ENCODE measurements around the gene CREG1.
"Not testable (repeated sequence)": the region's sequence is repeated elsewhere in the genome, so short reads cannot be mapped to it uniquely, and the experiment has no call there.

Gene CREG1

GRCh38 chr1:167553136-167554027 lies at the start of gene CREG1:
Gene CREG1, minus strand, starts transcription at chr1:167553762.
- DNase-seq (ENCODE audit: low read depth in 2 of 2): peak; percentile 69 to 78

GRCh38 chr1:167602840-167603239 lies 49.3 kb upstream of the CREG1 start:
- DNase-seq (ENCODE audit: low read depth in 2 of 2): no peak

GRCh38 chr1:167601442-167602383 lies 48.2 kb upstream of the CREG1 start:
- no peak for DNase-seq (ENCODE audit: low read depth in 2 of 2)

- DNase-seq (ENCODE audit: low read depth in 2 of 2): no peak
These were observed 46.5 kb upstream of the CREG1 start for GRCh38 chr1:167599957-167600581.

GRCh38 chr1:167594822-167595221 lies 41.3 kb upstream of the CREG1 start:
- DNase-seq (ENCODE audit: low read depth in 2 of 2): no peak

- DNase-seq (ENCODE audit: low read depth in 2 of 2): no peak
These were observed 40.3 kb upstream of the CREG1 start for GRCh38 chr1:167593860-167594259.

GRCh38 chr1:167592475-167592874 lies 38.9 kb upstream of the CREG1 start:
- no peak for DNase-seq (ENCODE audit: low read depth in 2 of 2)

- no peak for DNase-seq (ENCODE audit: low read depth in 2 of 2)
These were observed 34.8 kb upstream of the CREG1 start for GRCh38 chr1:167588361-167588760.

GRCh38 chr1:167587872-167588271 lies 34.3 kb upstream of the CREG1 start:
- no peak for DNase-seq (ENCODE audit: low read depth in 2 of 2)

- no peak for DNase-seq (ENCODE audit: low read depth in 2 of 2)
These were observed 33.8 kb upstream of the CREG1 start for GRCh38 chr1:167587342-167587741.

- DNase-seq (ENCODE audit: low read depth in 2 of 2): no peak
These were observed 31.0 kb upstream of the CREG1 start for GRCh38 chr1:167584581-167584980.

- no peak for DNase-seq (ENCODE audit: low read depth in 2 of 2)
These were observed 29.2 kb upstream of the CREG1 start for GRCh38 chr1:167582722-167583121.

GRCh38 chr1:167582064-167582463 lies 28.5 kb upstream of the CREG1 start:
- no peak for DNase-seq (ENCODE audit: low read depth in 2 of 2)

GRCh38 chr1:167579986-167580385 lies 26.4 kb upstream of the CREG1 start:
- DNase-seq (ENCODE audit: low read depth in 2 of 2): no peak

GRCh38 chr1:167578939-167579521 lies 25.5 kb upstream of the CREG1 start:
- DNase-seq (ENCODE audit: low read depth in 2 of 2): no peak

- DNase-seq (ENCODE audit: low read depth in 2 of 2): no peak
These were observed 22.1 kb upstream of the CREG1 start for GRCh38 chr1:167575649-167576048.

GRCh38 chr1:167573035-167573434 lies 19.5 kb upstream of the CREG1 start:
- no peak for DNase-seq (ENCODE audit: low read depth in 2 of 2)

- DNase-seq (ENCODE audit: low read depth in 2 of 2): not testable (repeated sequence)
These were observed 17.1 kb upstream of the CREG1 start for GRCh38 chr1:167570712-167571111.

GRCh38 chr1:167567663-167568062 lies 14.1 kb upstream of the CREG1 start:
- no peak for DNase-seq (ENCODE audit: low read depth in 2 of 2)

GRCh38 chr1:167566766-167567165 lies 13.2 kb upstream of the CREG1 start:
- no peak for DNase-seq (ENCODE audit: low read depth in 2 of 2)

GRCh38 chr1:167565922-167566321 lies 12.4 kb upstream of the CREG1 start:
- DNase-seq (ENCODE audit: low read depth in 2 of 2): no peak
